HTR-8/SVneo (cell line): ENCODE results near the gene STX19.
A peak's percentile ranks its signal among the peaks of the same experiment; 100 is the strongest.
"Not testable (repeated sequence)": the region's sequence is repeated elsewhere in the genome, so short reads cannot be mapped to it uniquely, and the experiment has no call there.

Experiments used
- DNase-seq: peaks from one replicate; pipeline ENCODE4 v3.0.0; 2011; ENCODE audit warnings: low spot score, mixed read lengths; ENCODE audit not compliant: insufficient read length
- FAIRE-seq: peaks from 2 replicates; lab custom pipeline; 2011; peaks lifted over from hg19 to GRCh38; lab: Jason Lieb, UNC

The STX19 gene, protein sequence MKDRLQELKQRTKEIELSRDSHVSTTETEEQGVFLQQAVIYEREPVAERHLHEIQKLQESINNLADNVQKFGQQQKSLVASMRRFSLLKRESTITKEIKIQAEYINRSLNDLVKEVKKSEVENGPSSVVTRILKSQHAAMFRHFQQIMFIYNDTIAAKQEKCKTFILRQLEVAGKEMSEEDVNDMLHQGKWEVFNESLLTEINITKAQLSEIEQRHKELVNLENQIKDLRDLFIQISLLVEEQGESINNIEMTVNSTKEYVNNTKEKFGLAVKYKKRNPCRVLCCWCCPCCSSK

DNA sequence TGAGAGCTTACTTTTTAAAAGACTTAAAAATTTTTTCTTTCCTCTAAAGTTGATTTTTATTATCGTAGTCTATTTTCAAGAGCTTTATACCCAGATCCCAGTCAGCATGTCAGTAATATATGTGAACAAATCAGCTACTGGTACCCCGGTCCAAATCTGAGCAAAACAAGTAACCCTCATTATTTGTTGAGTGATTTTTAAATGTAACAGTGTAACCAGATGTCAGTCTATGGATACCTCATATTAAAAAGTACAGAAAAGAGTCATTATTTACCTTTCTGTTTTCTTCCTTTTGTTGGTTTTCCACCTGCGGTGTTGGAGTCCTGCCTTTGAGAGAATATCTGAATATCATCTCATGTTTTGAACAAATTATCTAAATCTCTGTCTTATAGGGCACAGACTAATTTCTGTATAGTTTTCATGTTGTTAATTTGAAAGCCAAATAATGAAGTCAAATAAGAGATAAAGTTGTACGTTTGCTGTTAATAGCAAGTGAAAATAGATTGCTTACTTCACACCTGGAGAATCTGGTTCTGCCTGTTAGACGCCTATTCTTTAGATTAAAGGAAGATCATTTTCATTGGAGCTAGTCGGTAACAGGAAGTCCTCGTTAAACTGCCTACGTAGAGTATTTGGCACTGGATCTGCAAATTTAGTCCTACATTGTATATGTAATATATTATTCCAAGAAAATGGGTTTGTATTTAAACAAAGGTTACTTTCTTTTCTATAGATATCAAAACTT, at the start of gene STX19:
TSS of gene STX19 (minus strand) at position 505 of the 745 bp plus-strand sequence. CDS start 13,328 bp downstream, outside the sequence.
- DNase-seq = no peak
- FAIRE-seq = no peak

- DNase-seq (no peak), FAIRE-seq (no peak)
These were observed 47.7 kb upstream of the STX19 start for GRCh38 chr3:94076055-94076454.

GRCh38 chr3:94071713-94072284, 43.4 kb upstream of the STX19 start:
- DNase-seq (no peak), FAIRE-seq (no peak)

- FAIRE-seq (no peak), DNase-seq (no peak)
These were observed 42.0 kb upstream of the STX19 start for GRCh38 chr3:94070341-94070911.

DNA sequence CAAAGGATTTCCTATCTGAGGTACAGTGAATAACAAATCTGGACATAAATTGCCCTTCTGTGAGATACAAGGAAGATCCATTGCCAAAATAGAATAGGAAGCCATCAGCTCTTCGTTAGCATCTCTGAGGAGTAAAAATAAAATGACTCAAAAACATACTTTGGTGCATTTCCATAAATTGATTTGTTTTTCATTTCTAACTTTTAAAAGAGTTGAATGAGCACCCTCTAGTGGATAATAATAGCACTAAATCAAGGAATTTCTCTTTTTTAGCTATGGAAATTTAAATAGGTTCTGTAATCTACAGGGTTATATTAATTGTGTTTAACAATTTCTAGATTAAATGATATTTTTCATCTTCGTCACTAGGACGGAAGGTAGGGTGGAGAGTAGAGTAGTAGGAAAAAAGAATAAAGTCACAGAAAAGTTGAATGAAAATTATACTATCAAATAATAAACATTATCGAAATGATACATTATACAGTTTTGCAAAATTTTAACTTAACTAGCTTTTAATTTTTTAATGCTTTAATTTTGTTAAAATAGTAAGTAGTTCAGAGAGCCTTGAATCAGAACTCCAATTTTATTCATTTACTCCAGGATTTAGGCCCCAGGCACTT, 40.9 kb upstream of the STX19 start:
- DNase-seq (peak; percentile 3), FAIRE-seq (no peak)

GRCh38 chr3:94066506-94067500, 38.4 kb upstream of the STX19 start:
- FAIRE-seq (no peak), DNase-seq (no peak)

- FAIRE-seq (no peak), DNase-seq (no peak)
These were observed 37.6 kb upstream of the STX19 start for GRCh38 chr3:94065819-94066480.

GRCh38 chr3:94065122-94065521, 36.7 kb upstream of the STX19 start:
- no peak for DNase-seq
- no peak for FAIRE-seq

DNA sequence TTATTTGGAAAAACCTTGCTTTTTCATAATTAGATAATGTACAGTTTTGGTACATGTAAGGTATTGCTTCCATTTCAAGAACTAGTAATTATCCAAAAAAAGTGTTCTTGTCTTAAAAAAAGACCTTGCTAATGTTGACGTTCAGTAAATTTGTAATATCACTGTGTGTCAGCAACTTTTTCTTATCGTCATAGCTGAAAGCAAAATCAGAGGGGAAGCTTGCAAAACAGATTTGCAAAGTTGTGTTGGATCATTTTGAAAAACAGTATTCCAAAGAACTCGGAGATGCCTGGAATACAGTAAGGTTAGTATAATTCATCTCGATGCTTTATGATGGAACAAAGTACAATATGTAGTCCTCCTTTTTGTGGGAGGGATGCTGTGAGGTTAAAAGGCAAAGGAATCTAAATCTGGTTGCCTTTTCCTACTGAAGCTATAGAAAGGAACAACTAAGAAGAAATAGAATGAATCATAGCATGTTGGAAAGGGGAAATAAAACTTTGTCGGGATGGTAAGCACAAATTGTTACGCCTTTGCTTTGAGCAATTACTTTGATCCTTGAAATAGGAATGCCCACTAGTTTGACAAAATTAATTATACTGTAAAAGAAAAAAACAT, 36.0 kb upstream of the STX19 start:
- FAIRE-seq = no peak
- no peak for DNase-seq

DNA sequence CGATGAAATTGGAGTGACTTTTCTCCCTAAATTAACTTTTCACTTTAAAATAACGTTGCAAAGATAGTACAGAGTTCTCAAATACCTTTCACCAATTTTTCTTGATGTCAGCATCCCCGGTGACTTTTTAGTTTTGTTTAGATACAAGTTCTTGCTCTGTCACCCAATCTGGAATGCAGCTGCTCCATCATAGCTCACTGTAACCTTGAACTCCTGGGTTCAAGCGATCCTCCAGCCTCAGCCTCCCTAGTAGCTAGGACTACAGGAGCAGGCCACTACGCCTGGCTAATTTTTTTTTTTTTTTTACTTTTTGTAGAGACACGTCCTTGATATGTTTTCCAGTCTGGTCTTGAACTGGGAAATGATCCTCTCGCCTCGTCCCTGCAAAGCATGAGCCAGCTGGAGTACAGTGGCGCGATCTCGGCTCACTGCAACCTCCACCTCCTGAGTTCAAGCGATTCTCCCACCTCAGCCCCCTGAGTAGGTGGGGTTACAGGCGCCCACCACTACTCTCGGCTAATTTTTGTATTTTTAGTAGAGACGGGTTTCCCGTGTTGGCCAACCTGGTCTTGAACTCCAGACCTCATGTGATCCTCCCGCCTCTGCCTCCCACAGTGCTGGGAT, 35.2 kb upstream of the STX19 start:
- no peak for DNase-seq
- FAIRE-seq = no peak

- peak; percentile 84 for DNase-seq
- peak; percentile 69 for FAIRE-seq
These were observed 34.4 kb upstream of the STX19 start, which contains the start of the genes DHFR2 and NSUN3 for GRCh38 chr3:94062513-94063404. Gene DHFR2, minus strand, starts transcription at chr3:94062916. Its CDS starts 1,405 bp downstream, at chr3:94061511. Gene NSUN3, plus strand, starts transcription at chr3:94063061. Its CDS starts 66 bp downstream, at chr3:94063127.

DNA sequence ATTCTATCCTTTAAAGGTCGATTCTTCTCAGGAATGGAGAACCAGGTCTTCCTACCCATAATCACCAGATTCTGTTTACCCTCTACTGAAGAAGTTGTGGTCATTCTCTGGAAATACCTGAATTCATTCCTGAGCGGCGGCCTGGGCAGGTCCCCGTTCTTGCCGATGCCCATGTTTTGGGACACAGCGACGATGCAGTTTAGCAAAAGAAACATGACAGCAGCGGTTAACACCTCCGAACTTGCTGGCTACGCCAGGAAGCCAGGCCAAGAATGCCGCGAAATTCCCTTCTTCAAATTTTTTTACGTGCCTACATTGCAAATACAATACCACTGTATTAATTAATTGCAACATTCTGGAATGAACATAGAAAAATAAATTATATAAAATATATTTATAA, 32.9 kb upstream of the STX19 start:
- no peak for FAIRE-seq
- no peak for DNase-seq

- DNase-seq (no peak), FAIRE-seq (no peak)
These were observed 22.1 kb upstream of the STX19 start for GRCh38 chr3:94050546-94050945.

DNA sequence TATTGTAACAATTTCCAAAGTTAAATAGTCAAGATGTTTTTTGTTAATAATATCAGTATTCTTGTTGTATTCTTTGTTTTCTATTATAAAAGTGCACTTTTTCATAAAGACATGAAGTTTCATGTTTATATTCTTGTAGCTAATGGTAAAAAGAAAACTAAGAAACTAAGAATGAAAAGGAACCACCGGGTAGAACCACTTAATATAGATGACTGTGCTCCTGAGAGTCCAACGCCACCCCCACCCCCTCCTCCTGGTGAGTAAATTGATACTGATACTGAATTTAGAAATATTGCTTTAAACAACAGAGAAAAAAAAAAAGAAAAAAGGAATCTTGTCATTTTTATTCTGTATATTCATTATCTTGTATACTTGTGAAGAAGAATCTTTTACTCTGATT, 20.9 kb upstream of the STX19 start:
- no peak for DNase-seq
- no peak for FAIRE-seq

- no peak for FAIRE-seq
These were observed 18.1 kb upstream of the STX19 start for GRCh38 chr3:94046533-94046932.

DNA sequence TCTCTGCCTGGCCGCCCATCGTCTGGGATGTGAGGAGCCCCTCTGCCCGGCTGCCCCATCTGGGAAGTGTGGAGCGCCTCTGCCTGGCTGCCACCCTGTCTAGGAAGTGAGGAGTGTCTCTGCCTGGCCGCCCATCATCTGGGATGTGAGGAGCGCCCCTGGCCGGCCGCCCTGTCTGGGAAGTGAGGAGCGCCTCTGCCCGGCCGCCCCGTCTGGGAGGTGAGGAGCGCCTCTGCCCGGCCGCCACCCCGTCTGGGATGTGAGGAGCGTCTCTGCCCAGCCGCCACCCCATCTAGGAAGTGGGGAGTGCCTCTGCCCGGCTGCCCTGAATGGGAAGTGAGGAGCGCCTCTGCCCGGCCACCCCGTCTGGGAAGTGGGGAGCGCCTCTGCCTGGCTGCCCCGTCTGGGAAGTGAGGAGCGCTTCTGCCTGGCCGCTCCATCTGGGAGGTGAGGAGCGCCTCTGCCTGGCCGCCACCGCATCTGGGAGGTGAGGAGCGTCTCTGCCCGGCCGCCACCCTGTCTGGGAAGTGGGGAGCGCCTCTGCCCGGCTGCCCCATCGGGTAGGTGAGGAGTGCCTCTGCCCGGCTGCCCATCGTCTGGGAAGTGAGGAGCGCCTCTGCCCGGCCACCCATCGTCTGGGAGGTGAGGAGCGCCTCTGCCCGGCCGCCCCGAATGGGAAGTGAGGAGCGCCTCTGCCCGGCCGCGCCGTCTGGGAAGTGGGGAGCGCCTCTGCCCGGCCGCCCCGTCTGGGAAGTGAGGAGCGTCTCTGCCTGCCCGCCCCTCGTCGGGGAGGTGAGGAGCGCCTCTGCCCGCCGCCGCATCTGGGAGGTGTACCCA, 15.9 kb upstream of the STX19 start:
- not testable (repeated sequence) for DNase-seq, FAIRE-seq

More at GRCh38 chr3:94046533-94046932, 18.1 kb upstream of the STX19 start:
- no peak for DNase-seq
